Astrocyte (in vitro differentiated cells and primary cell): Measurements from ENCODE around the gene NDRG4. TPM values are rescaled to one million over a fixed set of nuclear protein-coding genes. Genes with fewer than 3 reads are reported as not detected.

Experiments used
- DNase-seq: peaks from one replicate; pipeline ENCODE4 v3.0.0-alpha.2; 2010; ENCODE audit warnings: low read depth
- FAIRE-seq: peaks from 2 replicates; lab custom pipeline; 2011; peaks lifted over from hg19 to GRCh38; lab: Jason Lieb, UNC
- H2AFZ ChIP-seq: 2 replicates; pipeline ENCODE4 v1.6.0; 2012; ENCODE audit warnings: low read depth, low read length, inconsistent platforms
- H3K27ac ChIP-seq: 2 replicates; pipeline ENCODE4 v1.5.1; 2011; ENCODE audit warnings: low read depth, low read length, inconsistent platforms
- H3K27me3 ChIP-seq: 2 replicates; pipeline ENCODE4 v1.6.0; 2011; ENCODE audit warnings: low read length, inconsistent platforms; ENCODE audit not compliant: insufficient read depth
- H3K36me3 ChIP-seq: 2 replicates; pipeline ENCODE4 v1.5.1; 2011; ENCODE audit warnings: low read length, inconsistent platforms; ENCODE audit not compliant: insufficient read depth
- H3K4me1 ChIP-seq: 2 replicates; pipeline ENCODE4 v1.5.1; 2011; ENCODE audit warnings: low read length, inconsistent platforms; ENCODE audit not compliant: insufficient read depth
- H3K4me2 ChIP-seq: 2 replicates; pipeline ENCODE4 v1.6.0; 2012; ENCODE audit warnings: low read length, inconsistent platforms
- H3K4me3 ChIP-seq: 2 replicates; pipeline ENCODE4 v1.5.1; 2011; ENCODE audit warnings: low read depth, mild to moderate bottlenecking, low read length, inconsistent platforms; ENCODE audit not compliant: insufficient read depth
- H3K79me2 ChIP-seq: 2 replicates; pipeline ENCODE4 v1.6.0; 2012; ENCODE audit warnings: mild to moderate bottlenecking, low read length, inconsistent platforms; ENCODE audit not compliant: insufficient read depth
- H3K9ac ChIP-seq: 2 replicates; pipeline ENCODE4 v1.6.0; 2012; ENCODE audit warnings: mild to moderate bottlenecking, low read length, inconsistent platforms
- H3K9me3 ChIP-seq: 2 replicates; pipeline ENCODE4 v1.5.1; 2012; ENCODE audit warnings: low read depth, mild to moderate bottlenecking, low read length, inconsistent platforms; ENCODE audit not compliant: insufficient read depth
- H4K20me1 ChIP-seq: 2 replicates; pipeline ENCODE4 v1.6.0; 2012; ENCODE audit warnings: low read length, inconsistent platforms; ENCODE audit not compliant: insufficient read depth
- H3K27ac Mint-ChIP-seq: one replicate; pipeline ENCODE4 v1.8.0; 2021; ENCODE audit warnings: mild to moderate bottlenecking, mixed read lengths; ENCODE audit not compliant: unreplicated experiment
- H3K27me3 Mint-ChIP-seq: one replicate; pipeline ENCODE4 v1.8.0; 2021; ENCODE audit warnings: low read depth, mixed read lengths; ENCODE audit not compliant: unreplicated experiment
- H3K36me3 Mint-ChIP-seq: one replicate; pipeline ENCODE4 v1.8.0; 2021; ENCODE audit warnings: low read depth, mixed read lengths; ENCODE audit not compliant: unreplicated experiment
- H3K4me1 Mint-ChIP-seq: one replicate; pipeline ENCODE4 v1.8.0; 2021; ENCODE audit warnings: low read depth, mixed read lengths; ENCODE audit not compliant: unreplicated experiment
- H3K4me3 Mint-ChIP-seq: one replicate; pipeline ENCODE4 v1.8.0; 2021; ENCODE audit warnings: mild to moderate bottlenecking, moderate library complexity, mixed read lengths; ENCODE audit not compliant: unreplicated experiment
- H3K9me3 Mint-ChIP-seq: one replicate; pipeline ENCODE4 v1.8.0; 2021; ENCODE audit warnings: mild to moderate bottlenecking, mixed read lengths; ENCODE audit not compliant: unreplicated experiment
- CTCF ChIP-seq: IDR thresholded peaks from 2 replicates; pipeline ENCODE4 v1.5.1; 2011; ENCODE audit warnings: low read depth, mild to moderate bottlenecking, inconsistent platforms, low read length, moderate library complexity; ENCODE audit not compliant: insufficient read depth
- EZH2 ChIP-seq: IDR thresholded peaks from 2 replicates; pipeline ENCODE4 v1.6.1; 2012; ENCODE audit warnings: mild to moderate bottlenecking, low read length, inconsistent platforms; ENCODE audit not compliant: insufficient read depth
- total RNA-seq: library from RNA; stranded (reverse); gene quantifications from 2 replicates; pipeline ENCODE4 v1.2.1, GENCODE V29; 2021

The NDRG4 gene
- total RNA-seq, 1 donor from 2014 or later = 21.9 TPM

- Histone ChIP-seq H3K9me3 (no peaks in the 10 kb centered on the region), H3K36me3 (no peaks in the 10 kb centered on the region), H3K4me1 (peaks cover 6% of the 10 kb centered on the region), H3K27ac (no peak overlapping the region), H4K20me1 (no peaks in the 10 kb centered on the region), H2AFZ (no peak overlapping the region), H3K27me3 (peaks cover 32% of the 10 kb centered on the region), H3K4me3 (no peak overlapping the region), H3K79me2 (no peaks in the 10 kb centered on the region), H3K9ac (no peak overlapping the region), H3K4me2 (no peak overlapping the region)
- Mint-ChIP-seq H3K4me3 (no peak overlapping the region), H3K36me3 (peaks cover 2% of the 10 kb centered on the region), H3K27me3 (peaks cover 46% of the 10 kb centered on the region), H3K27ac (no peak overlapping the region), H3K4me1 (peaks cover 8% of the 10 kb centered on the region), H3K9me3 (no peaks in the 10 kb centered on the region)
- FAIRE-seq (no peak), DNase-seq (no peak)
- no peak for TF ChIP-seq EZH2
- no peak for TF ChIP-seq CTCF
Measured at GRCh38 chr16:58461640-58462039, 38.3 kb upstream of the NDRG4 start.

GRCh38 chr16:58462089-58462488 lies 37.9 kb upstream of the NDRG4 start:
- H3K9me3 Mint-ChIP-seq = no peaks in the 10 kb centered on the region
- H3K36me3 Mint-ChIP-seq = peaks cover 2% of the 10 kb centered on the region
- no peak overlapping the region for H3K4me3 Mint-ChIP-seq
- no peak overlapping the region for H3K27ac Mint-ChIP-seq
- DNase-seq (no peak), FAIRE-seq (no peak)
- H3K79me2 ChIP-seq = no peaks in the 10 kb centered on the region
- no peak for TF ChIP-seq EZH2
- no peak for TF ChIP-seq CTCF
- peaks cover 36% of the 10 kb centered on the region for H3K27me3 ChIP-seq
- H3K27me3 Mint-ChIP-seq = peaks cover 49% of the 10 kb centered on the region
- H3K4me1 Mint-ChIP-seq = peaks cover 8% of the 10 kb centered on the region
- no peak overlapping the region for H2AFZ ChIP-seq
- no peaks in the 10 kb centered on the region for H3K36me3 ChIP-seq
- no peak overlapping the region for H3K9ac ChIP-seq
- no peaks in the 10 kb centered on the region for H4K20me1 ChIP-seq
- H3K27ac ChIP-seq = no peak overlapping the region
- H3K4me3 ChIP-seq = no peak overlapping the region
- H3K4me1 ChIP-seq = peaks cover 6% of the 10 kb centered on the region
- H3K4me2 ChIP-seq = no peak overlapping the region
- no peaks in the 10 kb centered on the region for H3K9me3 ChIP-seq

GRCh38 chr16:58462499-58462996 lies 37.4 kb upstream of the NDRG4 start:
- H3K27me3 ChIP-seq = peaks cover 37% of the 10 kb centered on the region
- H3K9me3 ChIP-seq = no peaks in the 10 kb centered on the region
- H3K36me3 ChIP-seq = no peaks in the 10 kb centered on the region
- Mint-ChIP-seq H3K36me3 (peaks cover 2% of the 10 kb centered on the region), H3K4me1 (peaks cover 8% of the 10 kb centered on the region), H3K4me3 (peak overlapping the region; percentile 60), H3K27ac (no peak overlapping the region), H3K27me3 (peaks cover 50% of the 10 kb centered on the region), H3K9me3 (no peaks in the 10 kb centered on the region)
- H2AFZ ChIP-seq = peak overlapping the region; percentile 41
- H3K27ac ChIP-seq = no peak overlapping the region
- peaks cover 6% of the 10 kb centered on the region for H3K4me1 ChIP-seq
- H4K20me1 ChIP-seq = no peaks in the 10 kb centered on the region
- FAIRE-seq (no peak), DNase-seq (no peak)
- H3K9ac ChIP-seq = no peak overlapping the region
- no peaks in the 10 kb centered on the region for H3K79me2 ChIP-seq
- no peak overlapping the region for H3K4me2 ChIP-seq
- no peak overlapping the region for H3K4me3 ChIP-seq
- TF ChIP-seq CTCF = no peak
